Kidney (tissue), 14 donors: ENCODE data around the gene ZC3HAV1L. TPM values are rescaled to one million over a fixed set of nuclear protein-coding genes. Genes with fewer than 3 reads are reported as not detected.

ENCODE experiments used
- DNase-seq, 5 donors: peaks; one replicate each; pipeline ENCODE4 v3.0.0-alpha.2; 2013 to 2020
- FAIRE-seq: peaks from 2 replicates; lab custom pipeline; 2012; peaks lifted over from hg19 to GRCh38; lab: Jason Lieb, UNC
- H3K27ac ChIP-seq, 2 donors: one replicate each; pipeline ENCODE4 v1.7.0; 2013; ENCODE audit warnings: low read depth in 2 of 2, low read length in 2 of 2, inconsistent platforms in 1 of 2
- H3K27me3 ChIP-seq: one replicate; pipeline ENCODE4 v1.7.1; 2013; ENCODE audit warnings: low read length, inconsistent platforms; ENCODE audit not compliant: control insufficient read depth, insufficient read depth
- H3K36me3 ChIP-seq, 3 donors: one replicate each; pipeline versions ENCODE4 v1.7.0 to v1.7.1; 2013; ENCODE audit warnings: low read length in 3 of 3, control low read depth in 1 of 3, inconsistent platforms in 1 of 3; ENCODE audit not compliant: insufficient read depth in 3 of 3, control insufficient read depth in 2 of 3
- H3K4me1 ChIP-seq, 3 donors: one replicate each; pipeline versions ENCODE4 v1.7.0 to v1.7.1; 2013; ENCODE audit warnings: low read length in 3 of 3, inconsistent platforms in 1 of 3, low read depth in 1 of 3; ENCODE audit not compliant: control insufficient read depth in 2 of 3, insufficient read depth in 2 of 3
- H3K4me3 ChIP-seq, 3 donors: one replicate each; pipeline versions ENCODE4 v1.7.0 to v1.8.1; 2013; ENCODE audit warnings: low read length in 3 of 3, control low read depth in 1 of 3, inconsistent platforms in 1 of 3
- H3K9ac ChIP-seq, 3 donors: one replicate each; pipeline versions ENCODE4 v1.7.0 to v1.7.1; 2013; ENCODE audit warnings: low read length in 3 of 3, control low read depth in 1 of 3, inconsistent platforms in 1 of 3
- H3K9me3 ChIP-seq, 3 donors: one replicate each; pipeline versions ENCODE4 v1.7.0 to v1.7.1; 2013; ENCODE audit warnings: low read length in 3 of 3, control low read depth in 1 of 3, inconsistent platforms in 1 of 3; ENCODE audit not compliant: control insufficient read depth in 2 of 3, insufficient read depth in 1 of 3
- intact Hi-C: fragments of 100-400 bp; cut with DNase I; formaldehyde crosslinking; loops from one replicate; pipeline ENCODE4 v1.11.1; 2022
- polyA plus RNA-seq: library from polyadenylated mRNA; stranded (reverse); fragments of 350-450 nt; fragmentation: Illumina TruSeq; extraction: RNeasy Lipid Tissue Mini Kit (QIAGEN cat#74804); gene quantifications from one replicate; pipeline ENCODE4 v1.2.3, GENCODE V29; 2014; ENCODE audit warnings: low read depth, low replicate concordance; ENCODE audit not compliant: insufficient read depth
- total RNA-seq: library from RNA; stranded (reverse); fragmentation: NEBNext Ultra II Directional; extraction: Animal tissue kit (Norgen Biotek cat#: 25700); gene quantifications from one replicate; pipeline ENCODE4 v1.2.1, GENCODE V29; 2021
- TF ChIP-seq, protein P1 (sequence below): IDR thresholded peaks from 3 replicates; pipeline ENCODE4 v1.5.1; 2012; ENCODE audit warnings: mild to moderate bottlenecking, moderate library complexity, borderline replicate concordance; ENCODE audit not compliant: insufficient read depth; ENCODE audit errors: extremely low read depth
- donor health status: control.
- donor health status: control.
- donor health status: control.
- donor health status: control.
- donor health status: control.
- donor health status: DM: yes; HTN: yes; CAD: no.
- donor health status: Normal renal cell carcinoma (clear cell type).

Gene ZC3HAV1L
- total and polyA plus RNA-seq, 2 donors from 2014 or later = 0.37 to 16.1 TPM

DNA sequence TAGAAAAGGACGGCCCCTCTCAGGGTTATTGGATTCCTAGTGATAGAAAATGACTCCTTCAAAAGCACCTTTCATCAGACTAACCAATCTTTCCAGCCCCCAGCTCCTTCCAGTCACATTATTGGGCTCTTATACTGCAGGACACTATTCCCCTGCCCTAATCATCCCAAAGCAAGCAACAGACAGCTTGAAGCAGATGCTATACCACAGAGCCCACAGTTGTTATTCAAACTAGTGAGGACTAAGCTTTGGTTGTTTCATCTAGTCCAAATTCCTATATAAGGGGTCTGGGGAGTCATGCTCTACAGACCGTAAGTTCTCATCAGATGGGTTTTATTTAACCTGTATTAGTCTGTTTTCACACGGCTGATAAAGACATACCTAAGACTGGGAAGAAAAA lies 24.5 kb downstream of the ZC3HAV1L start:
- Histone ChIP-seq H3K27me3 (no peaks in the 10 kb centered on the region), H3K27ac (no peak overlapping the region), H3K4me1 (no peaks in the 10 kb centered on the region), H3K9ac (no peak overlapping the region), H3K36me3 (no peaks in the 10 kb centered on the region), H3K9me3 (no peaks in the 10 kb centered on the region), H3K4me3 (no peak overlapping the region)
- no peak for FAIRE-seq
- intact Hi-C loops = no loop called here
- no peak for DNase-seq
- TF ChIP-seq, protein P1, sequence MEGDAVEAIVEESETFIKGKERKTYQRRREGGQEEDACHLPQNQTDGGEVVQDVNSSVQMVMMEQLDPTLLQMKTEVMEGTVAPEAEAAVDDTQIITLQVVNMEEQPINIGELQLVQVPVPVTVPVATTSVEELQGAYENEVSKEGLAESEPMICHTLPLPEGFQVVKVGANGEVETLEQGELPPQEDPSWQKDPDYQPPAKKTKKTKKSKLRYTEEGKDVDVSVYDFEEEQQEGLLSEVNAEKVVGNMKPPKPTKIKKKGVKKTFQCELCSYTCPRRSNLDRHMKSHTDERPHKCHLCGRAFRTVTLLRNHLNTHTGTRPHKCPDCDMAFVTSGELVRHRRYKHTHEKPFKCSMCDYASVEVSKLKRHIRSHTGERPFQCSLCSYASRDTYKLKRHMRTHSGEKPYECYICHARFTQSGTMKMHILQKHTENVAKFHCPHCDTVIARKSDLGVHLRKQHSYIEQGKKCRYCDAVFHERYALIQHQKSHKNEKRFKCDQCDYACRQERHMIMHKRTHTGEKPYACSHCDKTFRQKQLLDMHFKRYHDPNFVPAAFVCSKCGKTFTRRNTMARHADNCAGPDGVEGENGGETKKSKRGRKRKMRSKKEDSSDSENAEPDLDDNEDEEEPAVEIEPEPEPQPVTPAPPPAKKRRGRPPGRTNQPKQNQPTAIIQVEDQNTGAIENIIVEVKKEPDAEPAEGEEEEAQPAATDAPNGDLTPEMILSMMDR = no peak

DNA sequence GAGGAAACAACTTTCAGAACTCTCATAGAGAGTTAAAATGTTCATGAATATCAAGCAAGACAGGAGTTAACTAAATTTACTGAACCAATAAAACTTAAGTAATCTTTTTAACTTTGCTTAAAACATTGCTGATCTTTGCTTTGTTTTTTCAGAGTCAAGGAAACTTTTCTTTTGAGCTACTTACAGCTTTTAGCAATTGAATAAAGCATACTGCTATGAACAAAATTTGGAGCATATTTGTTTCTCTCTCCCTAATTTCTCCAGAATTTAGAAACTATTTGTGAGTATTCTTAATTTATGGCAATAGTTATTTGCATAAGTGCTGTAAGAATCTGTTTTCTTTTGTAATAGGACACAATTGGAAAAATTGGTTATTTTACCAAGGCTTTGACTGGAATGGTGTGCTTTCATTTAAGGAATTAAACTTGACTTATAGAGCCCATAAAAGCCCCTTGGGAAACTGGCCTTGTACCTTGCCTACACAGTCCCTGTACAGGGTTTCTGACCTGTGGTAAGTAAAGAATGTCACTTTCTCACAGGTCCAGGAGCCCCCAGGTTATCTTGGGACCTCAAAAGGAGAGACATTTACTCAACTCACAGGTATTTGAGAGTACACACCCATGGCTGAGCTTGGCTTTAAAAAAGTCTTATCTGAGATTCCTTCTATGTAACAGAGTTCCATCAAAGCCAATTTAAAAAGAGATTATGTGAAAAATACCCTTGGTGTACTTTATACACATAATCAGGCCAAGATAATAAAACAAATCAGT lies 31.3 kb downstream of the ZC3HAV1L start:
- no peaks in the 10 kb centered on the region for H3K27me3 ChIP-seq
- FAIRE-seq = no peak
- H3K27ac ChIP-seq = no peak overlapping the region
- TF ChIP-seq, protein P1 = no peak
- no peaks in the 10 kb centered on the region for H3K9me3 ChIP-seq
- intact Hi-C loops = no loop called here
- no peaks in the 10 kb centered on the region for H3K4me1 ChIP-seq
- H3K36me3 ChIP-seq = no peaks in the 10 kb centered on the region
- DNase-seq = peak in 1 of 5 donors; percentile 6
- H3K4me3 ChIP-seq = no peak overlapping the region
- no peak overlapping the region for H3K9ac ChIP-seq

DNA sequence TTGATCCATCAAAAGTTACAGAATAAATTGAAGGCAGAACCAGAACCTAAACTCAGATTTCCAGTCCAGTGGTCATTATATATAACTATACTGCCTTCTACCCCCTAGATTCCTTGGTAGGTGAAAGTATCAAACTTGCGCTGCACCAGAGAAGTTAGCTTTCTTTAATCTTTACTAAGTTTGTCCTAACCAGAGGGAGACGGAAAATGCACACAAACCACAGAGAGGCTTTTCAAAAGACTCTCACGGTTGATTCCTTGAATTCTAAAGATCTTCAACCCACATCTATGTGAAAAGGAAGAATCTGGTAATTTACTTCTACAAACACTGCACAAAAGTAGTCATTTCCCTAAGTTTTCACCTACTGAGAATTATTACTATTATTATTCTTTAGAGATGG lies 36.4 kb downstream of the ZC3HAV1L start:
- Histone ChIP-seq H3K9me3 (no peaks in the 10 kb centered on the region), H3K4me3 (no peak overlapping the region), H3K4me1 (no peaks in the 10 kb centered on the region), H3K36me3 (no peaks in the 10 kb centered on the region), H3K27ac (no peak overlapping the region), H3K9ac (no peak overlapping the region), H3K27me3 (no peaks in the 10 kb centered on the region)
- FAIRE-seq = no peak
- DNase-seq = no peak
- intact Hi-C loops = no loop called here
- TF ChIP-seq, protein P1 = no peak

DNA sequence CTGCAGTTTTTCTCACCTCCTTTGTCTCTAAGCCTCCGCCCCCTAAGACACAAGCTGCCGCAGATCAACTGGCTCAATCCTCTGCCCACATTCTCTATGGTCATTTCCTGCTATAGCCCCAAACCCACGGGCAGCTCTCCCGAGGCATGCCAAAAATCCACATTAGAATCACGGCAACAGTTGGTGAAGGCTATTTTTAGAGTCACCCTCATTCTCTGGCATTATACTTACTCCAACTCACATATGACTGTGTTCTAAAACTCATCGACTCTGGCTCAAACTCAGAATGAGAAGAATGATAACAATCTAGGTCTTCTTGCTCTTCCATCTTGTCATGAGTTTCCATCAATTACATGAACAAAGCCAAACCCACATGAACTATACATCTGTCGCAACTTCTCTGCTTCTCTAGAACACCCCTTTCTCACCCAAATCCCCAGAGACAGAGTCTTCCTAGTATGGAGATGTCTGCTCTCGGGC lies 43.8 kb downstream of the ZC3HAV1L start:
- Histone ChIP-seq H3K27me3 (no peaks in the 10 kb centered on the region), H3K4me1 (no peaks in the 10 kb centered on the region), H3K9ac (no peak overlapping the region), H3K9me3 (peaks cover 0 to 6% (median 0%) of the 10 kb centered on the region in 3 donors), H3K4me3 (no peak overlapping the region), H3K36me3 (no peaks in the 10 kb centered on the region), H3K27ac (no peak overlapping the region)
- intact Hi-C loops = no loop called here
- FAIRE-seq (no peak), DNase-seq (no peak)
- TF ChIP-seq, protein P1 = no peak
